Muscle of arm (tissue), 12 donors: ENCODE measurements around the gene LSR. TPM values are rescaled to one million over a fixed set of nuclear protein-coding genes. Genes with fewer than 3 reads are reported as not detected.

Source experiments
- DNase-seq: peaks from one replicate; pipeline ENCODE4 v3.0.0-alpha.2; 2013
- polyA plus RNA-seq, 12 donors: library from polyadenylated mRNA; unstranded; fragments of 120-200 nt; gene quantifications; one replicate each; pipeline ENCODE4 v1.2.1, GENCODE V29; 2013; ENCODE audit not compliant: insufficient read length in 12 of 12

The LSR gene
- polyA plus RNA-seq, 12 donors: 1.9 to 27.8 (median 5.0) TPM; not detected in 1

DNA sequence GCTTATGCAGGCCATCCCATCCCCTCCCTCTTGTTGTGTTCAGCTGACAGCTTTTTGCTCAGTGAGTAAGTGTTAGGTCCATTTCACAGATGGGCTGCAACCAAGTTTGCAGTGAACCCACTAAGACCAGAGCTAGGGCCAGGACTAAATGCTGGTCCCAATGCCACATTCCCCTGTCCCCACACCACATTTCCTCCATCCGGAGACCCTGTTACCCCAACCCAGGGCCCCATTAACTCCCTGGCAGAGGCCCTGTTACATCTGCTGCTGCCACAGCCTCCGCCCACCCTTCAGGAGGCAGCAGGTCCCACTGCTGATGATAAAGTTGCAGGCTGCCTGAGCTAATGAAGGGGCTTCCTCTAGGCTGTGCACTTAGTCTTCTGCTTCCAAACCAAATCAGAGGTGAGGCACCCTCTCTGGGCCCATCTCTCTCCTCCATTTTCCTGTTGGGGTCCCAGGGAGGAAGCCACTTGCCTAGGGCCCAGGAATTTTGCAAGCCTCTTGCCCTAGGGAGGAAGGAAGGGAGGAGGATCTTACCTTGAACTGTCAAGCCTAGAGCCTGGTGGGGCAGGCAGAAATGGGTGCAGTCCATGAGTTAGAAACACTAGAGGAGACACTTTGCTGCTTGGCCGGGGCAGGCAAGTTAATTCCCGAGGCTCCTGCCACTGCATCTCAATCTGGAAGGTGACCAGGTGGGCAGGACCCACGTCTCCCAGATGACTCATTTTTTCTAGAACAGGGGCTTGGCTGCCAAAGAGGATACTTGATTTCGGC, 16.5 kb downstream of the LSR start:
- no peak for DNase-seq

DNA sequence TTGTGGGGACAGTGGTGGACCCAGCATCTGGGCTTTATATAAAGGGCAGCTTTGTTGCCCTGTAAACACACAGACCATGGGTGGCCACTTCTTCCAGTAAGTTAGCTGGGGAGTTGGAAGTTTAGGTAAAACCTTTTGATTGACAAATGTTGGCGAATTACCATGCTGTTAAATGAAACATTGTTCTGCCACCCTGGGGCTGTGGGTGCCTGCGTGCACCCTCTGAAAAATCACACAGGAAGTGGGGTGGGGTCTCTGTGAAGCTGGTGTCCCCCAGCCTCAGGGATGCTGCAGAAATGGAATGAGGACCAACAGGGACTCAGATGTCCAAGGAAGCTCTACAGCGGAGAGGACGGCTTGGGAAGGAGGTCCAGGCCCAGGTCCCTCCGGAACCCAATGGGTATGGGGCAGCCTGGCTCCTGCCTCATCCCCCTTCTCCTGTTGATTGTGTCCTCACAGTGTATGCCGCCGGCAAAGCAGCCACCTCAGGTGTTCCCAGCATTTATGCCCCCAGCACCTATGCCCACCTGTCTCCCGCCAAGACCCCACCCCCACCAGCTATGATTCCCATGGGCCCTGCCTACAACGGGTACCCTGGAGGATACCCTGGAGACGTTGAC, 17.2 kb downstream of the LSR start:
- DNase-seq: no peak

DNA sequence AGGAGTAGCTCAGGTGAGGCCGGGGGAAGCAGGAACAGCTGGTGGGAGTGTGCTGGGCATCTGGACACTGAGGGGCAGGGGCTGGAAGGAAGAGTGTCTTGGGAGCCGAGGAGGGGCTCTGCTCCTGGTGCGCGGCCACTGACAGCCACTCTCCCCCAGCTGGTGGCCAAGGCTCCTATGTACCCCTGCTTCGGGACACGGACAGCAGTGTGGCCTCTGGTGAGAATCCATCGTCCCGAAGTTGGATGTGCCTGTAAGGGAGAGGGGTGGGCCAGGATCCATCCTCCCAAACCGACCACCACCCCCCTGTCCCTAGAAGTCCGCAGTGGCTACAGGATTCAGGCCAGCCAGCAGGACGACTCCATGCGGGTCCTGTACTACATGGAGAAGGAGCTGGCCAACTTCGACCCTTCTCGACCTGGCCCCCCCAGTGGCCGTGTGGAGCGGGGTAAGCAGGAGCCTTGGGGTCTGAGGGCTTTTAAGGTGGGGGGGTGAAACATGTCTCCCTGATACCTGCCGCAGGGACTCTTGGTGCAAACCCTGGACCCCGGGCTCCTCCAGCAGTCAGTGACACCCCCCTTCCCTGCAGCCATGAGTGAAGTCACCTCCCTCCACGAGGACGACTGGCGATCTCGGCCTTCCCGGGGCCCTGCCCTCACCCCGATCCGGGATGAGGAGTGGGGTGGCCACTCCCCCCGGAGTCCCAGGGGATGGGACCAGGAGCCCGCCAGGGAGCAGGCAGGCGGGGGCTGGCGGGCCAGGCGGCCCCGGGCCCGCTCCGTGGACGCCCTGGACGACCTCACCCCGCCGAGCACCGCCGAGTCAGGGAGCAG, 17.9 kb downstream of the LSR start:
- no peak for DNase-seq

DNA sequence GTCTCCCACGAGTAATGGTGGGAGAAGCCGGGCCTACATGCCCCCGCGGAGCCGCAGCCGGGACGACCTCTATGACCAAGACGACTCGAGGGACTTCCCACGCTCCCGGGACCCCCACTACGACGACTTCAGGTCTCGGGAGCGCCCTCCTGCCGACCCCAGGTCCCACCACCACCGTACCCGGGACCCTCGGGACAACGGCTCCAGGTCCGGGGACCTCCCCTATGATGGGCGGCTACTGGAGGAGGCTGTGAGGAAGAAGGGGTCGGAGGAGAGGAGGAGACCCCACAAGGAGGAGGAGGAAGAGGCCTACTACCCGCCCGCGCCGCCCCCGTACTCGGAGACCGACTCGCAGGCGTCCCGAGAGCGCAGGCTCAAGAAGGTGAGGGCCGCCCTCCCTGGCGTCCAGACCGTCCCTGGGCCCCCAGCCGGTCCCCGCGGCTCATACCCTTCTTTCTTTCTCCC, 18.6 kb downstream of the LSR start:
- peak; percentile 57 for DNase-seq

DNA sequence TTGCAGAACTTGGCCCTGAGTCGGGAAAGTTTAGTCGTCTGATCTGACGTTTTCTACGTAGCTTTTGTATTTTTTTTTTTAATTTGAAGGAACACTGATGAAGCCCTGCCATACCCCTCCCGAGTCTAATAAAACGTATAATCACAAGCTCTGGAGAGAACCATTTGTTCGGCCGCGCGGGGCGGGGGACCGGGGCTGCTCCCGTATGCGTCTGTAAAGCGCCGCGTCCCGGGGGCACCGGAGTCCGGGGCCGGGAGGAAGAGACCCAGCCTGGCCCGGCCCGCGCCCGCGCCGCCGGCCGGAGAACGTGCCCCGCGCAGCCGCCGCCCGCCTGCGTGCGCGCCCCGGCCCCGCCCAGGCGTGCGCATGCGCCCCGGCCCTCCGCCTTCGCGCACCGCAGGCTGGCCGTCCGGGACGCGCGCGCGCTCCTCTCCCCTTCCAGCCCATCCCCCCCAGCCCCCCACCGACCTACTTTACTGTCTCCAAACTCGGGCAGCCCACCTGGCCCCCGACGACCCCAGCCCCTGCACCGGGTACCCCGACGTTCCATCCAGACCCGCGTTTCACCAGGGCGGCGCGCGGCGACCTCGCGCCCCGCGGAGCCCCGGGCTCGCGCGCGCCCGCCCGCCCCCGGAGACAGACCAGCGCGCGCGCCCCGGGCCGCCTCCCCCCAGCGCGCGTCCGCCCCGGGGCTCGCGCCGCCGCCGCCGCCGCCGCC, 19.2 kb downstream of the LSR start:
- peak; percentile 78 for DNase-seq

DNA sequence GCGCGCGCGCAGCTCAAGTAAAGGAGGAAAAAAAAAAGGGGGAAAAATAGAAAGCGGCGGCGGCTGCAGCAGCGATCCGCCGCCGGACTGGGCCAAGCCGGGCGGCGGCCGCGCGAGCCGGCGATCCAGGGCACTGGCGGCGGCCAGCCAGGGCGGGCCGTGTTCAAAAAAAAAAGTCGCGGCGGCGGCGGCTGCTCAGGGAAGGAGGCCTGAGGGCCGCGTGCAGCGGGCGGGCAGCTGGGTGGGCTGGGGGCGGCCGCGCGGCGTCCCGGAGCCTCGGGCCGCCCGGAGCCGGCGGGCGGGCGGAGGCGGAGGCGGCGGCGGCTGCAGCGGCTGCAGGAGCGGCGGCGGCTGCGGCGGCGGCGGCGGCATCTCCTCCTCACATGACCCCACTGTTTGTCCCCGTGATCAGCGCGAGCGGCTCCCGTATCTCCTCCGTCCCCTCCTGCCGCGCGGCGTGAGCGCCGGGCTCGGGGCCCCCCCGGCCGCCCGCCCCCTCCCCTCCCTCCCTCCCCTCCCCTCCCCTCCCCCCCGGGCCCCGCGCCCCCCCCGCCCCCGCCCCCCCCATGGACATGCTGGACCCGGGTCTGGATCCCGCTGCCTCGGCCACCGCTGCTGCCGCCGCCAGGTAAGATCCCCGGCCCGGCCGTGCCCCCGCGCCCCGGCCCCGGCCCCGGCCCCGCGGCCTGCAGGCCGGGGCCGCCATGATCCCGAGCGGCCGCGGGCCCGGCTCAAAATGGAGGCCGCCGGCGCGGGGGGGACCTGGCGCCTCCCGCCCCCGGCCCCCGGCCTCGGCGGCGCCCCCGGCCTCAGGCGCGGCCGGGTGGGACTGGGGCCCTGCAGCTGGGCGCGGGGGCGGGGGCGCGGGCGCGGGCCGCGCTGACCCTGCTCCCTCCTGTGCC, 20.0 kb downstream of the LSR start, which contains the start of gene USF2:
Gene USF2, plus strand, starts transcription at position 427 of the 902 bp plus-strand sequence. Its CDS starts 140 bp downstream, at position 567.
- DNase-seq: peak; percentile 61

DNA sequence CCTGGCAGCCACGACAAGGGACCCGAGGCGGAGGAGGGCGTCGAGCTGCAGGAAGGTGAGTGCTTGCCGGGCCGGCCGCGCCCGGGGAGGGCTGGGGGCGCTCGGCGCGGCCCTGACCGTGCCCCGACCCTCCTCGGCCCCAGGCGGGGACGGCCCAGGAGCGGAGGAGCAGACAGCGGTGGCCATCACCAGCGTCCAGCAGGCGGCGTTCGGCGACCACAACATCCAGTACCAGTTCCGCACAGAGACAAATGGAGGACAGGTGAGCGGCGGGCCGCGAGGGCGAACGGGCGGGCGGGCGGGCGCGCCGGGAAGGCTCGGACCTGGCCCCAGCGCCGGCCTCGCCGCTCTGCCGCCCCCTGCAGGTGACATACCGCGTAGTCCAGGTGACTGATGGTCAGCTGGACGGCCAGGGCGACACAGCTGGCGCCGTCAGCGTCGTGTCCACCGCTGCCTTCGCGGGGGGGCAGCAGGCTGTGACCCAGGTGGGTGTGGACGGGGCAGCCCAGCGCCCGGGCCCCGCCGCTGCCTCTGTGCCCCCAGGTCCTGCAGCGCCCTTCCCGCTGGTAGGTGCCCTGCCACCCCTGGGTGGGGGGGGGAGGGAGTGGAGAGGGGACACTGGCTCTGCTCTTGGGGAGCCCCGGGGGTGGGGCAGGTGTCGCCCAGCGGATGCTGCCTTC, 20.8 kb downstream of the LSR start:
- peak; percentile 86 for DNase-seq

DNA sequence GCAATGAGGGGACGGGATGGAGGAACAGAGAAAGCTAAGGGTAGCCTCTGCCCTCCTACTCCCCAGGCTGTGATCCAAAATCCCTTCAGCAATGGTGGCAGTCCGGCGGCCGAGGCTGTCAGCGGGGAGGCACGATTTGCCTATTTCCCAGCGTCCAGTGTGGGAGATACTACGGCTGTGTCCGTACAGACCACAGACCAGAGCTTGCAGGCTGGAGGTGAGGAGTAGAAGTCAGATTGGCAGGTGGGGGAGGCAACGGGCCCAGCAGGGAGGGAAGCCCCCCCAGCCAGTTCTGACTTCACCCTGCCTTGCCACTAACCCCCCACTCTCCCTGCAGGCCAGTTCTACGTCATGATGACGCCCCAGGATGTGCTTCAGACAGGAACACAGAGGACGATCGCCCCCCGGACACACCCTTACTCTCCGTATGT, 21.6 kb downstream of the LSR start:
- DNase-seq: no peak

DNA sequence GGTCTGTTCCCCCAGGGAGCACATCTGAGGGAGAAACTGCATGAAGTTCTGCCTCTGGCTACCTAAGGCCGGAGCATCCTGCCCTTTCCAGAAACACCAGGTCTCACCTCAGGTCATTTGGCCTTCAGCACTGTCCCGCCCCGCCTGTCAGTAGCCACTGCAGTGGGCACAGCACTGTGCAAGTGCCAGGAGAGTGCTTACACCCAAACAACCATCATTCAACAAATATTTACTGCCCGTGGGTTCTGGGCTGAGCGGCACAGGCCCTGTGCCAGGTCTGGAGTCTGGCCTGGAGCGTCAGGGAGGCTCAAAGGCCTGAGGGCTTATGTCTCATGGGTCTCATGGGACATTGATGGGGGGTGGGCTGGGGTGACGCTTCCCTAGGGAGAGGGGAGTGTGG, 22.7 kb downstream of the LSR start:
- no peak for DNase-seq

DNA sequence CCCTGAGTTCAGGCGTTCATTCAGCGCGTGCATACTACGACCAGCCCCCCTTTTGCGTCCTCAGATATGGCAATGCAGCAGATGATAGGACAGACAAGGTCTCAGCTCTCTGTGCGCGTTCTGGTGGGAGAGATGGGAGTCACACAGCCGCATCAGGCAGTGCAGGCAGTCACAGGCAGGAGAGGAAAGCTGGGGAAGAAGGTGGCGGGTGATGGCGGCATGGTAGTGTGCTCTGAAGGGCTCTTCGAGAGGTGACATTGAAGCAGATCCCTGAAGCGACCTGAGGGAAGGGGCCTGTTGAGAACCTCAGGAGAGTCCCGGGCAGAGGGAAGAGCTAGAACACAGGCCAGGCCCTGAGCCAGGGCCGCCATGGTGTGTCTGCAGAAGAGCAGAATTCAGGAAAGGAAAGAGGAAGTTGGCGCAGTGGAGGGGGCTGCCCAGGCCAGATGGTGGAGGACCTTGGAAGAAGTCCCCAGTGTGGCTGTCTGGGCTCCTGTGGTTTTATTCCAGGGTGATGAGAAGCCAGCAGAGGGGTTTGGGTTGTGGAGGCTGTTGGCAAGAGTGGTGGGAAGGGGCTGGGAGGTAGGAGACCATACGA, 23.4 kb downstream of the LSR start:
- no peak for DNase-seq

DNA sequence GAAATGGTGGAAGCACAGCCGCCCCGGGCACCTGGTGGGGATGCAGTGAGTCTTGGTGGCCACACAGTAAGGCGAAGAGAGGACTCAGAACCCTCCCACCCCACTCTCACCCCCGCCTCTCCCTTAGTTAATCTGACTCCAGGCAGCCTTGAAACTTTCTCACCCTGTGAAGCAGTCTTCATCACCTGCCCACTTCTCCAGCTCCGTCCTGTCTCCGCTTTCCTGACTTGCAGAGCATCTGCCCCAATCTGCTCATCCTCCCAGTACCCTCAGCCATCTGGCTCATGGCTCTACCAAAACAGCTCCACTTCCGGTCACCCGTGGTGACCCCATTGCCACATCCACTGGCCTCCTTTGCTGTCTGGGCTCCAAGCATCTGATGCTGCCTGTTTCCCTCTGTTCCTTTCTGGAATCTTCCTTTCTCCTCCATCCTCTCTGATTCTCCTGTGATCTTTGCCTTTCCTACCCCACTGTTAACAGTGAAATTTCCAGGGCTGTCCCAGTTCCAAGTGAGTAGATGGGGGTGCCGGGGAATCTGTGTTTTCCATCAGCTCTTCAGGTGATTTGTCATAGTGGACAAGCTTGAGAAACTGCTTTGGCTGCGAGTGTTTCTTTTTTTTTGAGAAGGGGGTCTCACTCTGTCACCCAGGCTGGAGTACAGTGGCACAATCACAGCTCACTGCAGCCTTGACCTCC, 24.3 kb downstream of the LSR start:
- DNase-seq: no peak

DNA sequence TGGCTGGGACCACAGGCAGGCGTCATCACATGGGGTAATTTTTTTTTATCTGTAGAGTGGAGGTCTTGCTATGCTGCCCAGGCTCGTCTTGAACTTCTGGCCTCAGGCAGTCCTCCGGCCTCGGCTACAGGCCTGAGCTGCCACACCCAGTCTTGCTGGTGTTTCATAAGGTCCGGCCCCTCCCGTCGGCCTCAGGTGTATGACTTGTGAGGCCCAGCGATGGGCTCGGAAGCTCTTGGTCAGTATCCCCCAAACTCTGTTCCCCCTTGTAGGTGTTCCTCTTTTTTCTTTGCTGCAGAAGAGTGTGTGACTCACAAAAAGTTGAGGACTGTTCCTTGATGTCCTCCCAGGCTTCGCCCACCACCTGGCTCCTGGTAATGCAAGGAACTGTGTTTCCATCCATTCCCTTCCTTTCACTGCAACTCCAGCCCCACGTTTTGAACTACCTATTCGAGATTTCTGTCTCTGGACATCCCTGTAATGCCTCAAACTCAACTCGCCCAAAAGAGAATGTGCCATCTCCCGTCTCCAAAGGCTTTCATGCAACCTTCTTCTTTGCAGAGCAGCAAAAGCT, 25.0 kb downstream of the LSR start:
- DNase-seq: no peak

DNA sequence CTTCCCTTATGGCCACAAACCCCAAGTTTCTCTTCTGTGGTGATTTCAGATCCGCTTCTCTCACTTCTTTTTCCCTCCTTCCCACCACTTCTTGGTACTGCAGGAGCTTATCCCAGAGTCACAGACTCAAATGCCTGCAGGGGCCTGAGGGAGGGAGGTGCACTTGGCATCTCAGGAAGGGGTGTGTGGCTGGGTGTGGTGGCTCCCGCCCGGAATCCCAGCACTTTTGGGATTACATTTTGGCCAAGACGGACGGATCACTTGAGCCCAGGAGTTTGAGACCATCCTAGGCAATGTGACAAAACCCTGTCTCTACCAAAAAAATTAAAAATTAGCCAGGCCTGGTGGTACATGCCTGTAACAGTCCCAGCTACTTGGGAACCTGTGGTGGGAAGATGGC, 25.5 kb downstream of the LSR start:
- no peak for DNase-seq

DNA sequence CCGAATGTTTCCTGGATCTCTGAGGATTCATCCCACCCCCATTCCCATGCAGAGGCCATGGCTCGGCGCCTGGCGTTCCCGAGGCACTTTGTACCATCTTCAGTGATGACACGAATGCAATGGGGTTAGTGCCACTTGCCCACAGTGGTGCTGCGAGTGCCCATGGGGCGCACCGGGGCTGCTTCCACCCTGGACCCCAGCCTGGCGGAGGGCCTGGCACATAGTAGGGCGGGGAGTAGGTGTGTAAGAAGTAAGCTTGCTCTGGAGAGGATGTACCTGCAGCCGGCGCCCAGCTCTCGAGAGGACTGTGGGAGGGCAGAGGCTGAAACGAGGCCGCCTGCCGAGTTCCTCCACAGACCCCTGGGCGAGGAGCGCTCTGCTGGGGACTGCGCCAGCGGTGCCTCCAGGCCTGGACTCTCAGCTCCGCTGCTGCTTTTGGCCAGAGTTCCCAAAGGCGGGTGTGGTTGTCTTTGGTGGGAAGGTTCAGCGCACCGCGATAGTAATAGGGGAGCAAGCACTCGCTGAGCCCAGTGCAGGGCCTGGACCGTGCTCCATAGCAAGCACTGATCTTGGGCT, 28.0 kb downstream of the LSR start:
- DNase-seq: no peak

DNA sequence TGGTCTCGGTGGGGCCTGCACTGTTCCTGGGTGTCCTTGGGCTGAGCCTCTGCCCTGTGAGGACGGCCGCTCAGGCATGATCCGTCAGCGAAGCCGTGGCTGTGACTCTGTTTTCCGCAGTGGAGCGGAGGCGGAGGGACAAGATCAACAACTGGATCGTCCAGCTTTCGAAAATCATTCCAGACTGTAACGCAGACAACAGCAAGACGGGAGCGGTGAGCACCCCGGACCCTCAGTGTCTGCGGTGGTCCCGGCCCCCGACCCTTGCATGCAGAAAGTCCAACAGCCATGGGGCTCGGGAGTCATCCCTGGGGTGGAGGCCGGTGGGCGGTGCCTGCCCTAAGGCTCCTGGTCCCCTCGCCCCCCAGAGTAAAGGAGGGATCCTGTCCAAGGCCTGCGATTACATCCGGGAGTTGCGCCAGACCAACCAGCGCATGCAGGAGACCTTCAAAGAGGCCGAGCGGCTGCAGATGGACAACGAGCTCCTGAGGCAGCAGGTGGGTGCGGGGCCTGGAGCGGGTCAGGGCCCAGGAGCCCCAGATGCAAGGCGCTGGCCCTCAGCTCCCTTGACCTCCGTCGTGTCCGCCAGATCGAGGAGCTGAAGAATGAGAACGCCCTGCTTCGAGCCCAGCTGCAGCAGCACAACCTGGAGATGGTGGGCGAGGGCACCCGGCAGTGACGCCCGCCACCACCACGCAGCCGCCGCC, 29.9 kb downstream of the LSR start:
- no peak for DNase-seq

DNA sequence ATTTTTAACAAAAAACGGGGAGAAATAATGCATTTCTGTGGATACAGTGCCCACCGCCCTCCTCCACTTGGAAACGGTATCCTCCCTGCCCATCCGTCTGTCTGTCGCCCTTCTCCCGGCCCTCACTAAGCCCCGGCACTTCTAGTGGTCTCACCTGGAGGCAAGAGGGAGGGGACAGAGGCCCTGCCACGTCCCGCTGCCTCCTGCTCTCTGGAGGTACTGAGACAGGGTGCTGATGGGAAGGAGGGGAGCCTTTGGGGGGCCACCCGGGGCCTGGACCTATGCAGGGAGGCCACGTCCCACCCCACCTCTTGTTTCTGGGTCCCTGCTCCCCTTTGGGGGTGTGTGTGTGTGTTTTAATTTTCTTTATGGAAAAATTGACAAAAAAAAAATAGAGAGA, 30.6 kb downstream of the LSR start:
- no peak for DNase-seq

DNA sequence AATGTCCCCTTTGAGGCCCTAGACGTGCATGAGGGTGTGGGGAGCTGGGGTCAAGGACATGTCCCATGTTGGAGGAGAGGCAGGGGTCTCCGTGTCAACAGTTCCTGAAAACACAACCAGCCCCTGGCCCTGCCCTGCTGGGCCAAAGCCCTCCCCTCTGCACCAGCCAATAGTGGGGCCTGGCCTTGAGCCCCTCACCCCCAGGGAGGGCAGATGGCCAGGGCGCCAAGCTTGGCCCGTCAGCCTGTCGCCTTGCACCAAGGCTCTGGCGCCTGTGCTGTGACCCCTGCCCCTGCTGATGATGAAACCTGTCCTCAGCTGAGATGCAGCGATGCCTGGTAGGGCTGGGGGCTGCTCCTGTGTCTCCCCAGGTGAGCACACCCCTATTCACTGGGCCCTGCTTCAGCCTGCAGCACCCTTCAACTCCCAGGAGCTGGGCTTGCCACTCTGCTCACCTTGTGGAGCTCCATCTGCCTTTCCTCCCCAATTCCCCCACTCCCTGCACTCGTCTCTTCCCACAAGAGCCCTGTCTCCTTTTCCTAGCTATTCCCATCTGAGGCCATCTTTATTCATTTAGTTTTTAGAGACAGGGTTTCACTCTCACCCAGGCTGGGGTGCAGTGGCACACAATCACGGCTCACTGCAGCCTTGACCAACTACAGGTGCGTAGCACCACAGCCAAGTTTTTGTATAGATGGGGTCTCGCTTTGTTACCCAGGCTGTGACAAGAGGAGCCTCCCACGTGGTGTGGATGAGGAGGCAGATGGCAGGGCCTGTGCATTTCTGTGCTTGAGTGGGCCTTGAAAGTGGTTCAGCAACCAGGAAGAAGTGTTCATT, 31.4 kb downstream of the LSR start:
- no peak for DNase-seq
